Brain microvascular endothelial cell (primary cell): ENCODE data around the gene SLC5A3.

Experiments
- DNase-seq: peaks from one replicate; pipeline ENCODE4 v3.0.0-alpha.2; 2020
- H3K27ac ChIP-seq: fragments of 250-450 bp; sonication (Bioruptor Pico); 2 replicates; pipeline ENCODE4 v1.5.1; 2020; ENCODE audit warnings: mild to moderate bottlenecking, moderate library complexity
- H3K27me3 ChIP-seq: fragments of 250-450 bp; sonication (Bioruptor Pico); replicated peaks from 2 replicates; pipeline ENCODE4 v1.5.1; 2020; ENCODE audit warnings: mild to moderate bottlenecking
- H3K36me3 ChIP-seq: fragments of 250-450 bp; sonication (Bioruptor Pico); replicated peaks from 2 replicates; pipeline ENCODE4 v1.5.1; 2020; ENCODE audit warnings: mild to moderate bottlenecking
- H3K4me3 ChIP-seq: 2 replicates; pipeline ENCODE4 v1.5.1; 2011; ENCODE audit warnings: low read depth, mild to moderate bottlenecking, control low read depth, low read length, moderate library complexity
- in situ Hi-C: cut with HindIII; loops from 2 replicates; pipeline ENCODE4 v1.10.0; 2017; ENCODE audit warnings: low sequenced_read_pairs, low pct_ligation_motif_present
- TF ChIP-seq, protein P1 (sequence below): IDR thresholded peaks from 2 replicates; pipeline ENCODE4 v1.5.1; 2011; ENCODE audit warnings: low read depth, mild to moderate bottlenecking, moderate library complexity, low read length, control low read depth, inconsistent platforms; ENCODE audit errors: missing control alignments

SLC5A3 gene

GRCh38 chr21:34055615-34056014, 17.8 kb upstream of the SLC5A3 start:
- Histone ChIP-seq H3K27ac (no peak overlapping the region), H3K36me3 (no peaks in the 10 kb centered on the region), H3K27me3 (no peaks in the 10 kb centered on the region), H3K4me3 (no peak overlapping the region)
- no peak for DNase-seq
- in situ Hi-C loops = no loop called here
- TF ChIP-seq, protein P1, sequence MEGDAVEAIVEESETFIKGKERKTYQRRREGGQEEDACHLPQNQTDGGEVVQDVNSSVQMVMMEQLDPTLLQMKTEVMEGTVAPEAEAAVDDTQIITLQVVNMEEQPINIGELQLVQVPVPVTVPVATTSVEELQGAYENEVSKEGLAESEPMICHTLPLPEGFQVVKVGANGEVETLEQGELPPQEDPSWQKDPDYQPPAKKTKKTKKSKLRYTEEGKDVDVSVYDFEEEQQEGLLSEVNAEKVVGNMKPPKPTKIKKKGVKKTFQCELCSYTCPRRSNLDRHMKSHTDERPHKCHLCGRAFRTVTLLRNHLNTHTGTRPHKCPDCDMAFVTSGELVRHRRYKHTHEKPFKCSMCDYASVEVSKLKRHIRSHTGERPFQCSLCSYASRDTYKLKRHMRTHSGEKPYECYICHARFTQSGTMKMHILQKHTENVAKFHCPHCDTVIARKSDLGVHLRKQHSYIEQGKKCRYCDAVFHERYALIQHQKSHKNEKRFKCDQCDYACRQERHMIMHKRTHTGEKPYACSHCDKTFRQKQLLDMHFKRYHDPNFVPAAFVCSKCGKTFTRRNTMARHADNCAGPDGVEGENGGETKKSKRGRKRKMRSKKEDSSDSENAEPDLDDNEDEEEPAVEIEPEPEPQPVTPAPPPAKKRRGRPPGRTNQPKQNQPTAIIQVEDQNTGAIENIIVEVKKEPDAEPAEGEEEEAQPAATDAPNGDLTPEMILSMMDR = no peak

- in situ Hi-C loops = no loop called here
- Histone ChIP-seq H3K4me3 (no peak overlapping the region), H3K27me3 (no peaks in the 10 kb centered on the region), H3K36me3 (no peaks in the 10 kb centered on the region), H3K27ac (no peak overlapping the region)
- no peak for DNase-seq
- TF ChIP-seq, protein P1 = no peak
Measured at GRCh38 chr21:34061983-34062382, 11.4 kb upstream of the SLC5A3 start.

GRCh38 chr21:34065027-34065426, 8.4 kb upstream of the SLC5A3 start:
- Histone ChIP-seq H3K27ac (no peak overlapping the region), H3K36me3 (no peaks in the 10 kb centered on the region), H3K4me3 (no peak overlapping the region), H3K27me3 (no peaks in the 10 kb centered on the region)
- in situ Hi-C loops = no loop called here
- DNase-seq = no peak
- TF ChIP-seq, protein P1 = no peak

GRCh38 chr21:34071683-34072082, 1.7 kb upstream of the SLC5A3 start:
- TF ChIP-seq, protein P1 = no peak
- Histone ChIP-seq H3K27ac (no peak overlapping the region), H3K36me3 (no peaks in the 10 kb centered on the region), H3K4me3 (no peak overlapping the region), H3K27me3 (no peaks in the 10 kb centered on the region)
- in situ Hi-C loops = no loop called here
- no peak for DNase-seq

DNA sequence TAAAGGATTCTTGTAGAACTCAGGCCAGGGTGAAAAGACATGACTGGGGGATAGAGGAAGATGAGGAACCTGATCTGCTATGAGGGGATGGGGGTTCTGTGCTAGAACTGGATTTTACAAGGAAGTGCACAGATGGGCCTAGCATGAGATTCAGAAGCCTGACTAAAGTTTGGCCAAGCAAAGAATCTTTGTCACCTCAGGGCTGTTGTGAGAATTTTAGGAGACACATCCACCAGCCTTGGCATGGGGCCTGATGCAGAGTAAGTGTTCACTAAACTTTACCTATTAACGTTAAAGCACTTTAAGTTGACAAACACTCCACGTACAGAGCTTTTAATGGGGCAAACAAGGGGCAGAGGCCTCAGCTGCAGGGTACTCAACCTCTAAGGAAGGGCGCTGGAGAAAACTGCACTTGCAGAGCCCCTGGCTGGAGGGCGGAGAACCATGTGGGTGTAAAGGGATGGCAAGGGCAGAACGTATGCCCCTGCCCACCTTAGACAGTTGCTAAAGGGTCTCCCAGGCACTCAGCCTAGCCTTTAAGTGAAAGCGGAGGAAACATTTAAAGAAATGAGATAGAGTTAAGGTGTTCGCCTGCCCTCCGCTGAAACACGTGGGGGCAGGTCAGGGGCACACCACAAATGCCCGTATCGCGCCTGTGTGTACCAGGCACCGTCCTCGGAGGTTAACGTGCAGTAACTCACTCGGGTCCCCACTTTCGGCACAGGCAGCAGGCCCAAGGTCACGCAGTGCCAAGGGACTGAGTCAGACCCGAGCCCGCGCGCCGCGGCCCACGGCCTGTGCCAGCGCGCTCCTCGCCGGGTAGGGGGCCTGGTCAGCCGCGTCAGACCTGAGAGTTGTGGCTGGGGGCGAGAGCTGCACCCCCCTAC, 990 bp upstream of the SLC5A3 start:
- Histone ChIP-seq H3K27ac (no peak overlapping the region), H3K27me3 (no peaks in the 10 kb centered on the region), H3K36me3 (no peaks in the 10 kb centered on the region), H3K4me3 (peak overlapping the region; percentile 53)
- in situ Hi-C loops = no loop called here
- TF ChIP-seq, protein P1 = no peak
- no peak for DNase-seq
